Thyroid gland (tissue), 4 donors: ENCODE results near the gene POU2F2. TPM values are rescaled to one million over a fixed set of nuclear protein-coding genes. Genes with fewer than 3 reads are reported as not detected.

Source experiments
- DNase-seq, 2 donors: peaks; one replicate each; pipeline ENCODE4 v3.0.0-alpha.2; 2019
- H3K27ac ChIP-seq, 3 donors: fragments of 200-600 bp; sonication (generic); 1 replicate in 2 of 3; 2 replicates in 1 of 3; pipeline ENCODE4 v1.5.1; 2016 to 2019; ENCODE audit warnings: mild to moderate bottlenecking in 1 of 3, moderate library complexity in 1 of 3
- H3K27me3 ChIP-seq: fragments of 200-600 bp; sonication (generic); one replicate; pipeline ENCODE4 v1.5.1; 2019
- H3K36me3 ChIP-seq, 2 donors: fragments of 200-600 bp; sonication (generic); one replicate each; pipeline ENCODE4 v1.5.1; 2016 to 2019
- H3K4me1 ChIP-seq, 2 donors: fragments of 200-600 bp; sonication (generic); one replicate each; pipeline ENCODE4 v1.5.1; 2017 to 2019
- H3K4me3 ChIP-seq, 3 donors: fragments of 200-600 bp; sonication (generic); replicated peaks in 1 of 3; 1 replicate in 2 of 3; 2 replicates in 1 of 3; pipeline ENCODE4 v1.5.1; 2016; ENCODE audit warnings: mild to moderate bottlenecking in 1 of 3
- H3K9me3 ChIP-seq: fragments of 200-600 bp; sonication (generic); one replicate; pipeline ENCODE4 v1.5.1; 2017
- CTCF ChIP-seq, 6 experiments: fragments of 200-600 bp in 3 of 6; fragments of 450-650 bp in 3 of 6; sonication (generic) in 3 of 6; IDR thresholded peaks; one replicate each; pipeline ENCODE4 v1.5.1; 2016 to 2019; ENCODE audit warnings: antibody characterized with exemption in 6 of 6, mild to moderate bottlenecking in 2 of 6, inconsistent platforms in 1 of 6, moderate library complexity in 1 of 6
- POLR2A ChIP-seq, 2 donors: fragments of 450-650 bp; IDR thresholded peaks; one replicate each; pipeline ENCODE4 v1.6.1; 2017; ENCODE audit warnings: antibody characterized with exemption in 2 of 2, mild to moderate bottlenecking in 2 of 2, moderate library complexity in 1 of 2
- WGBS, 2 donors: methylation state at CpG; one replicate each; pipeline ENCODE4 v1.1.5; 2017; 5-methylcytosine and 5-hydroxymethylcytosine counted together
- intact Hi-C: fragments of 100-400 bp; cut with DNase I; formaldehyde crosslinking; loops from one replicate; pipeline ENCODE4 v1.15.1; 2023
- total RNA-seq, 4 donors: library from RNA; depleted of rRNA; stranded (reverse); fragments of >200 nt; gene quantifications; one replicate each; pipeline ENCODE4 v1.2.3, GENCODE V29; 2016

Gene POU2F2
- total RNA-seq, 4 donors from 2014 or later, result 0.11 to 0.49 (median 0.15) TPM

DNA sequence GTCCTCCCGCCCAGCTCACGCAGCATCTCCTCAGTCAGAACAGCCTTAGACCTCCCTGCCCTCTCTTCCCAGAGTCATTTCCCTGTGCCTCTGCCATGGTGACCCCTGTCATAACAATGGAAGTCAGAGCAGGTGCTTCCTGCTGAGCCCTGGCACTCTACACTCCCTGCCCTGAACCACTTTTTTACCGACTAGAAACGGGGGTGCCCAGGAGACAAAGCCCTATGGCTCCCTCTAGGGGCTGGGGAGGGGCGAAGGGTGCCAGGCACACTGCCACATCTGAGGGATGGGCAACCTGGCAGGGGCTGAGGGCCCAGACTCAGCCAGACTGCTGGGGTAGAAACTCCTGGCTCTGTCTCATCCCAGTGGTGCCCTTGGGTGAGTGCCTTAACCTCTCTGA is 39.9 kb downstream of the POU2F2 start:
- Histone ChIP-seq H3K27me3 (peaks cover 10% of the 10 kb centered on the region), H3K4me1 (no peaks in the 10 kb centered on the region), H3K4me3 (no peak overlapping the region), H3K36me3 (no peaks in the 10 kb centered on the region), H3K9me3 (no peaks in the 10 kb centered on the region), H3K27ac (no peak overlapping the region)
- intact Hi-C loops, result no loop called here
- WGBS, 2 donors, result 37 to 38% methylated on average over 5 of the region's 5 CpGs
- DNase-seq, result peak in 1 of 2 donors; percentile 15
- TF ChIP-seq CTCF (IDR thresholded peaks at IDR 0.05), result no peak
- TF ChIP-seq POLR2A (IDR thresholded peaks at IDR 0.05), result no peak

DNA sequence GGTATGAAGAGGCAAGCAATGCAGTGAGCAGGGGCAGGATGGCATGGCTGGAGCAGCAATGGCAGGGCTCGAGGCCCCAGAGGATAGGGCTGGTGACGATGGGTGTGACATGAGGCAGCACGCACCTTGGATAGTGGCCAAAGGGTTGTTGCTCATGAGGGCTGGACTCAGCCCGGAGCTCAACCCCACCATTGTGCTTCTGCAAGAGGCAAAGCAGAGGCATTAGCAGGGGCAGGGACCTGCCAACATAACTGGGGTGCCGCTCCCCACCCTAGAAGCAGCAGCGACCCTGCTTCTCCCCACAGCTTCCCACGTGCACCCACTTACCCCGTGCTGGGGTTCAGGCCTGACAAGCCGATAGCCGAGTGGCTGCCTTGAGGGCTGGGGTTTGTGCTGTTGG is 40.5 kb downstream of the POU2F2 start:
- no peaks in the 10 kb centered on the region for H3K4me1 ChIP-seq
- H3K9me3 ChIP-seq, result no peaks in the 10 kb centered on the region
- no peaks in the 10 kb centered on the region for H3K36me3 ChIP-seq
- H3K27ac ChIP-seq, result no peak overlapping the region
- H3K27me3 ChIP-seq, result peaks cover 10% of the 10 kb centered on the region
- TF ChIP-seq POLR2A (IDR thresholded peaks at IDR 0.05), result no peak
- TF ChIP-seq CTCF (IDR thresholded peaks at IDR 0.05), result no peak
- peak in 1 of 2 donors; percentile 10 for DNase-seq
- 60 to 70% methylated on average over 2 of the region's 10 CpGs for WGBS, 2 donors
- no peak overlapping the region for H3K4me3 ChIP-seq
- intact Hi-C loops, result no loop called here

DNA sequence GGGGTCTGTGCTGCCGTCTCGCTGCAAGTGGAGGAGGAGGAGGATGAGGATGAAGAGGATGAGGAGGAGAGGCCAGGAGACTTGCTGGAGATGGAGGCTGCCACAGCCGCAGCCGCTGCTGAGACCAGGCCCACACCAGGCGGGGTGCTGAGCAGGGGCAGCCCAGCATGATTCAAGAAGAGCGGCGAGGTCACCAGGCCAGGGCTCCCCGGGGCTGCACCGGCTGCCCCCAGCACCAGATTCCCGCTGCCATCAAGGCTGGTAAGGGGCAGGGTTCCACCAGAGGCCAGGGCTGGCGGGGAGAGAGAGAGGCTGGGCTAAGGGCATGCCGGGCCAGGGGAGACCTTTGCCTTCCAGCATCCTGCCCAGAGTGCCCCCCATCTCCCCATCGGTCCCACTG is 40.9 kb downstream of the POU2F2 start:
- no peaks in the 10 kb centered on the region for H3K36me3 ChIP-seq
- WGBS, 2 donors, result 85 to 92% methylated on average over 3 to 10 of the region's 13 CpGs
- H3K9me3 ChIP-seq, result no peaks in the 10 kb centered on the region
- no peaks in the 10 kb centered on the region for H3K4me1 ChIP-seq
- H3K4me3 ChIP-seq, result no peak overlapping the region
- intact Hi-C loops, result no loop called here
- DNase-seq, result no peak
- H3K27ac ChIP-seq, result no peak overlapping the region
- H3K27me3 ChIP-seq, result peaks cover 7% of the 10 kb centered on the region
- no peak for TF ChIP-seq CTCF (IDR thresholded peaks at IDR 0.05)
- TF ChIP-seq POLR2A (IDR thresholded peaks at IDR 0.05), result no peak

- DNase-seq, result no peak
- intact Hi-C loops, result no loop called here
- 52 to 63% methylated on average over 9 of the region's 9 CpGs for WGBS, 2 donors
- peaks cover under 1% of the 10 kb centered on the region for H3K27me3 ChIP-seq
- no peak overlapping the region for H3K4me3 ChIP-seq
- TF ChIP-seq CTCF (IDR thresholded peaks at IDR 0.05), result no peak
- no peak overlapping the region for H3K27ac ChIP-seq
- no peaks in the 10 kb centered on the region for H3K4me1 ChIP-seq
- H3K9me3 ChIP-seq, result no peaks in the 10 kb centered on the region
- no peaks in the 10 kb centered on the region for H3K36me3 ChIP-seq
These were observed 41.6 kb downstream of the POU2F2 start for GRCh38 chr19:42090672-42091071.

GRCh38 chr19:42089772-42090171 is 42.5 kb downstream of the POU2F2 start:
- Histone ChIP-seq H3K27me3 (no peaks in the 10 kb centered on the region), H3K4me3 (no peak overlapping the region), H3K4me1 (no peaks in the 10 kb centered on the region), H3K9me3 (no peaks in the 10 kb centered on the region), H3K36me3 (no peaks in the 10 kb centered on the region), H3K27ac (no peak overlapping the region)
- no peak for DNase-seq
- intact Hi-C loops, result no loop called here
- 89 to 91% methylated on average over 13 of the region's 13 CpGs for WGBS, 2 donors
- TF ChIP-seq POLR2A (IDR thresholded peaks at IDR 0.05), result no peak
- no peak for TF ChIP-seq CTCF (IDR thresholded peaks at IDR 0.05)
